CD4-positive, alpha-beta T cell (primary cell): ENCODE measurements around the gene AP3B1. TPM values are rescaled to one million over a fixed set of nuclear protein-coding genes. Genes with fewer than 3 reads are reported as not detected.

Experiments used
- ATAC-seq: fragments of 200-7000 bp; cut with Tn5 transposase; one replicate; pipeline ENCODE4 v1.10.0; 2022; ENCODE audit warnings: mild to moderate bottlenecking; ENCODE audit not compliant: poor library complexity
- CTCF ChIA-PET: fragments of 350-600 bp; sonication (Branson Sonifier 250); formaldehyde crosslinking; loops from one replicate; lab custom pipeline; 2021; ENCODE audit warnings: antibody characterized with exemption, inconsistent platforms; lab: Charles Lee
- POLR2A ChIA-PET: fragments of 350-600 bp; sonication (Branson Sonifier 250); formaldehyde crosslinking; loops from one replicate; lab custom pipeline; 2021; ENCODE audit warnings: antibody characterized with exemption, inconsistent platforms; lab: Charles Lee
- DNase-seq, 14 experiments: peaks; one replicate each; pipeline ENCODE4 v3.0.0-alpha.2; 2013 to 2020; ENCODE audit warnings: mixed read lengths in 2 of 14
- H3K27ac ChIP-seq, 2 donors: one replicate each; pipeline versions ENCODE4 v1.5.1 to v1.7.0; 2013; ENCODE audit warnings: low read length in 2 of 2, low read depth in 1 of 2, mild to moderate bottlenecking in 1 of 2
- H3K27me3 ChIP-seq, 2 experiments: 1 replicate in 1 of 2; 2 replicates in 1 of 2; pipeline versions ENCODE4 v1.6.1 to v1.7.0; 2013; ENCODE audit warnings: low read length in 2 of 2, control low read depth in 1 of 2, mild to moderate bottlenecking in 1 of 2, moderate library complexity in 1 of 2; ENCODE audit not compliant: insufficient read depth in 2 of 2, control insufficient read depth in 1 of 2
- H3K36me3 ChIP-seq: one replicate; pipeline ENCODE4 v1.6.1; 2013; ENCODE audit warnings: low read length, control low read depth; ENCODE audit not compliant: insufficient read depth
- H3K4me1 ChIP-seq: one replicate; pipeline ENCODE4 v1.6.1; 2013; ENCODE audit warnings: low read length, control low read depth; ENCODE audit not compliant: insufficient read depth
- H3K4me3 ChIP-seq: one replicate; pipeline ENCODE4 v1.5.1; 2013; ENCODE audit warnings: mild to moderate bottlenecking, low read length, moderate library complexity
- H3K9me3 ChIP-seq, 2 experiments: 1 replicate in 1 of 2; 2 replicates in 1 of 2; pipeline versions ENCODE4 v1.6.1 to v1.7.0; 2013; ENCODE audit warnings: low read length in 2 of 2, mild to moderate bottlenecking in 2 of 2, control low read depth in 1 of 2, moderate library complexity in 1 of 2; ENCODE audit not compliant: control insufficient read depth in 1 of 2, insufficient read depth in 1 of 2
- H3K27ac Mint-ChIP-seq: one replicate; pipeline ENCODE4 v1.8.0; 2020; ENCODE audit warnings: mixed read lengths
- H3K27me3 Mint-ChIP-seq: one replicate; pipeline ENCODE4 v1.8.0; 2021; ENCODE audit warnings: mixed read lengths
- H3K36me3 Mint-ChIP-seq: one replicate; pipeline ENCODE4 v1.8.0; 2021; ENCODE audit warnings: low read depth, mixed read lengths
- H3K4me1 Mint-ChIP-seq: one replicate; pipeline ENCODE4 v1.8.0; 2021; ENCODE audit warnings: low read depth, mixed read lengths
- H3K4me3 Mint-ChIP-seq: one replicate; pipeline ENCODE4 v1.8.0; 2020; ENCODE audit warnings: mild to moderate bottlenecking, mixed read lengths
- H3K9me3 Mint-ChIP-seq: one replicate; pipeline ENCODE4 v1.8.0; 2020; ENCODE audit warnings: mixed read lengths
- intact Hi-C, 2 experiments: fragments of 100-400 bp; cut with DNase I in 1 of 2; cut with micrococcal nuclease in 1 of 2; formaldehyde crosslinking; loops; one replicate each; pipeline versions ENCODE4 v1.15.1 to v1.9.0; 2023 to 2025; cut with DNase I, micrococcal nuclease
- total RNA-seq, 174 experiments: library from RNA in 2 of 174; stranded (reverse) in 2 of 174; gene quantifications; one replicate each; pipeline ENCODE4 v1.2.3 and lab custom pipeline; 2021 to 2026
- TF ChIP-seq, protein P1 (sequence below): fragments of 200-600 bp; IDR thresholded peaks from one replicate; pipeline ENCODE4 v1.8.0; 2022; ENCODE audit warnings: antibody characterized with exemption, mild to moderate bottlenecking

The AP3B1 gene
- total RNA-seq, 2 experiments from 2014 or later = 24.5 to 24.6 TPM

GRCh38 chr5:78245136-78245535 is 49.4 kb downstream of the AP3B1 start:
- H3K27me3 ChIP-seq = no peaks in the 10 kb centered on the region
- H3K36me3 ChIP-seq = peaks cover 2% of the 10 kb centered on the region
- peaks cover 21% of the 10 kb centered on the region for H3K4me1 Mint-ChIP-seq
- intact Hi-C loops = no loop called here
- H3K36me3 Mint-ChIP-seq = peaks cover 28% of the 10 kb centered on the region
- TF ChIP-seq, protein P1, sequence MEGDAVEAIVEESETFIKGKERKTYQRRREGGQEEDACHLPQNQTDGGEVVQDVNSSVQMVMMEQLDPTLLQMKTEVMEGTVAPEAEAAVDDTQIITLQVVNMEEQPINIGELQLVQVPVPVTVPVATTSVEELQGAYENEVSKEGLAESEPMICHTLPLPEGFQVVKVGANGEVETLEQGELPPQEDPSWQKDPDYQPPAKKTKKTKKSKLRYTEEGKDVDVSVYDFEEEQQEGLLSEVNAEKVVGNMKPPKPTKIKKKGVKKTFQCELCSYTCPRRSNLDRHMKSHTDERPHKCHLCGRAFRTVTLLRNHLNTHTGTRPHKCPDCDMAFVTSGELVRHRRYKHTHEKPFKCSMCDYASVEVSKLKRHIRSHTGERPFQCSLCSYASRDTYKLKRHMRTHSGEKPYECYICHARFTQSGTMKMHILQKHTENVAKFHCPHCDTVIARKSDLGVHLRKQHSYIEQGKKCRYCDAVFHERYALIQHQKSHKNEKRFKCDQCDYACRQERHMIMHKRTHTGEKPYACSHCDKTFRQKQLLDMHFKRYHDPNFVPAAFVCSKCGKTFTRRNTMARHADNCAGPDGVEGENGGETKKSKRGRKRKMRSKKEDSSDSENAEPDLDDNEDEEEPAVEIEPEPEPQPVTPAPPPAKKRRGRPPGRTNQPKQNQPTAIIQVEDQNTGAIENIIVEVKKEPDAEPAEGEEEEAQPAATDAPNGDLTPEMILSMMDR = no peak
- H3K4me1 ChIP-seq = no peaks in the 10 kb centered on the region
- ChIA-PET CTCF (no interaction called here), POLR2A (no interaction called here)
- no peaks in the 10 kb centered on the region for H3K9me3 Mint-ChIP-seq
- H3K4me3 ChIP-seq = no peak overlapping the region
- no peaks in the 10 kb centered on the region for H3K27me3 Mint-ChIP-seq
- H3K27ac Mint-ChIP-seq = no peak overlapping the region
- no peak overlapping the region for H3K4me3 Mint-ChIP-seq
- DNase-seq (no peak), ATAC-seq (no peak)
- no peaks in the 10 kb centered on the region for H3K9me3 ChIP-seq
- no peak overlapping the region for H3K27ac ChIP-seq

GRCh38 chr5:78243639-78244038 is 50.9 kb downstream of the AP3B1 start:
- no peaks in the 10 kb centered on the region for H3K9me3 ChIP-seq
- ATAC-seq (no peak), DNase-seq (no peak)
- Mint-ChIP-seq H3K27ac (no peak overlapping the region), H3K27me3 (no peaks in the 10 kb centered on the region), H3K4me3 (no peak overlapping the region), H3K36me3 (peaks cover 28% of the 10 kb centered on the region), H3K4me1 (peaks cover 21% of the 10 kb centered on the region), H3K9me3 (no peaks in the 10 kb centered on the region)
- peaks cover 5% of the 10 kb centered on the region for H3K36me3 ChIP-seq
- ChIA-PET POLR2A (no interaction called here), CTCF (no interaction called here)
- no peak overlapping the region for H3K4me3 ChIP-seq
- intact Hi-C loops = no loop called here
- no peaks in the 10 kb centered on the region for H3K4me1 ChIP-seq
- TF ChIP-seq, protein P1 = no peak
- H3K27ac ChIP-seq = no peak overlapping the region
- no peaks in the 10 kb centered on the region for H3K27me3 ChIP-seq

DNA sequence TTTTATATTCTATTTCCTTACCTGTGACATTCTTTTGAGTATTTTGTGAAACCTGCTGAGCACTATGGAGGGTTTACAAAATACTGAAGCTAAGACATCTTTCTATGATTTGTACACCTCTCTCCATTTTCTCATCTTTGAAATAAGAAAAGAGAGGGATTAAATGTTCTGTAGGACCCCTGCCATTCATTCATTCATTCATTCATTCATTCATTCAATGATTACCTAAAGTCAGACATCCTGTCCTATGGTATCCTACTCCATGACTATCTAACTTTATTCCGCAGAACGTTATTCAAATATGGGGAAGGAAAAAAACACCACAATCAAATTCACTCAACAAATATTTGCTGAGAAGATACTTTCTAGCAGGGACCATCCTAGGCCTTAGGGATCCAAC is 51.4 kb downstream of the AP3B1 start:
- no peaks in the 10 kb centered on the region for H3K9me3 ChIP-seq
- H3K27me3 ChIP-seq = no peaks in the 10 kb centered on the region
- H3K27ac Mint-ChIP-seq = no peak overlapping the region
- no peak overlapping the region for H3K4me3 Mint-ChIP-seq
- H3K27ac ChIP-seq = no peak overlapping the region
- DNase-seq (no peak), ATAC-seq (no peak)
- no peaks in the 10 kb centered on the region for H3K9me3 Mint-ChIP-seq
- no peak overlapping the region for H3K4me3 ChIP-seq
- TF ChIP-seq, protein P1 = no peak
- peaks cover 5% of the 10 kb centered on the region for H3K36me3 ChIP-seq
- ChIA-PET POLR2A (no interaction called here), CTCF (no interaction called here)
- peaks cover 21% of the 10 kb centered on the region for H3K4me1 Mint-ChIP-seq
- no peaks in the 10 kb centered on the region for H3K27me3 Mint-ChIP-seq
- H3K4me1 ChIP-seq = no peaks in the 10 kb centered on the region
- H3K36me3 Mint-ChIP-seq = peaks cover 30% of the 10 kb centered on the region
- intact Hi-C loops = no loop called here
